Fibroblast of the aortic adventitia (primary cell): ENCODE results near the gene ROPN1. TPM values are rescaled to one million over a fixed set of nuclear protein-coding genes. Genes with fewer than 3 reads are reported as not detected.

Experiments
- DNase-seq: peaks from one replicate; pipeline ENCODE4 v3.0.0-alpha.2; 2010; ENCODE audit warnings: low read depth
- H3K4me3 ChIP-seq: 2 replicates; pipeline ENCODE4 v1.5.1; 2011; ENCODE audit warnings: low read depth, mild to moderate bottlenecking, control low read depth, low read length, moderate library complexity
- total RNA-seq: library from RNA; depleted of rRNA; stranded (reverse); fragments of >200 nt; gene quantifications from 2 replicates; pipeline ENCODE4 v1.2.3, GENCODE V29; 2012; ENCODE audit warnings: low replicate concordance
- TF ChIP-seq, protein P1 (sequence below): IDR thresholded peaks from 2 replicates; pipeline ENCODE4 v1.5.1; 2011; ENCODE audit warnings: mild to moderate bottlenecking, low read length, control low read depth, inconsistent platforms; ENCODE audit not compliant: insufficient read depth

The ROPN1 gene
- total RNA-seq, 1 donor = not detected

DNA sequence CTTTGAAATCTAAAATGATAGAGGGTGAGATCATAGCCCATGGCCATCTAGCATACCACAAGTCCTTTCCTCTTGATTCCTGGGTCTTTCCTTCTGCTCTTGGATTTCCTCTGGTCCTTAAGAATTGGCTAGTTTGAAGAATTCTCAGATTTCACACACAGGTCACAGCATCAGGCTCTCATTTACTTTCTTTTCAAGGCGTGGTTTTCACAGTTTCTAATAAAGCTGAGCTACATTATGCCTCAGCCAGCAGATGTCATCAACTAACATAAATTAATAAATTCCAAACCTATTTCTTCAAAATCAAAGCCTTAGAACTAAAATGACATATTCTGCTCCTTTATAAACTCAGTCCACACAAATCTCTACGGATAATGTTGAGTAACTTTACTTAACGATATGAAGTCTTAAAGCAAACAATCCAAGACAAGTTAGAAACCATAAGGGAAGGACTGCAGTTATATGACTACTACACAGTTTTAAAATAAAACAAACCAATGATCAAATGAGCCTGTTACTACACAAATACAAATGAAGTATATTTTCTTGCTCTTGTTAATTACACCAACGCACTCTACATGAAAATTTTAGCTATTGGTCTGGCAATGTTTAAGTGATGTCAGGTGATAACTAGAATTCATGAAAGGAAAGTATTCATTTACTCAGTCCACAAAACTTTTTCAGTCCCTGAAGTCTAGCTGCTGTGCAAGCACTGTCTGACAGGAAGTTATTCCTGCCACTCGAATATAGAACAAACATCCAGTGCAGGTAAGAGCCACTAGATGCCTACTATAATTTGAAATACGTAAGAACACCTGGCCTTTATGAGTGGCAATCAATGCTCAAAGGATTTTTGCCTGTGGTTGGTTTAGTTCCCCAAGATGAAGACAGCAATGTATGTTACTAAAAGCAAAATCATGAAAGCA is 40.1 kb downstream of the ROPN1 start:
- no peak for DNase-seq
- TF ChIP-seq, protein P1, sequence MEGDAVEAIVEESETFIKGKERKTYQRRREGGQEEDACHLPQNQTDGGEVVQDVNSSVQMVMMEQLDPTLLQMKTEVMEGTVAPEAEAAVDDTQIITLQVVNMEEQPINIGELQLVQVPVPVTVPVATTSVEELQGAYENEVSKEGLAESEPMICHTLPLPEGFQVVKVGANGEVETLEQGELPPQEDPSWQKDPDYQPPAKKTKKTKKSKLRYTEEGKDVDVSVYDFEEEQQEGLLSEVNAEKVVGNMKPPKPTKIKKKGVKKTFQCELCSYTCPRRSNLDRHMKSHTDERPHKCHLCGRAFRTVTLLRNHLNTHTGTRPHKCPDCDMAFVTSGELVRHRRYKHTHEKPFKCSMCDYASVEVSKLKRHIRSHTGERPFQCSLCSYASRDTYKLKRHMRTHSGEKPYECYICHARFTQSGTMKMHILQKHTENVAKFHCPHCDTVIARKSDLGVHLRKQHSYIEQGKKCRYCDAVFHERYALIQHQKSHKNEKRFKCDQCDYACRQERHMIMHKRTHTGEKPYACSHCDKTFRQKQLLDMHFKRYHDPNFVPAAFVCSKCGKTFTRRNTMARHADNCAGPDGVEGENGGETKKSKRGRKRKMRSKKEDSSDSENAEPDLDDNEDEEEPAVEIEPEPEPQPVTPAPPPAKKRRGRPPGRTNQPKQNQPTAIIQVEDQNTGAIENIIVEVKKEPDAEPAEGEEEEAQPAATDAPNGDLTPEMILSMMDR = no peak

DNA sequence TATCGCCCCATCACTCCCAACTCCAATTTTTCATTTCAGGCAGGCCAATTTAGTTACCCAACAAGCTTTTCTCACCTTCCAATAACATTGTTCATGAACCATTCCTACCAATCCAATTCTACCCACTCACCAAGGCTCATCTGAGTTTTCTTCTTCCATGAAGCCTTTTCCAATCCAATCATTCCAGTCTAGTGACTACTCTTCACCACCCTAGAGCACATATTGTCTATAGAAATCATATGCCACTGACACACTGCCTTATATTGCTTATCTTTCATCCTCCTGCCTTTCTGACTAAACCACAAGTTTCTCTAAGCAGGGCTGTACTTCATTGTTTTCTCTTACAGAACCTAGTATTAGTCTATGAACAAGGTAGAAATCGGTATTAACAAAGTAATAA is 42.3 kb downstream of the ROPN1 start:
- DNase-seq = peak; percentile 77
- H3K4me3 ChIP-seq = no peak overlapping the region
- TF ChIP-seq, protein P1 = no peak

More for the DNA sequence above, 40.1 kb downstream of the ROPN1 start:
- H3K4me3 ChIP-seq = no peak overlapping the region

DNA sequence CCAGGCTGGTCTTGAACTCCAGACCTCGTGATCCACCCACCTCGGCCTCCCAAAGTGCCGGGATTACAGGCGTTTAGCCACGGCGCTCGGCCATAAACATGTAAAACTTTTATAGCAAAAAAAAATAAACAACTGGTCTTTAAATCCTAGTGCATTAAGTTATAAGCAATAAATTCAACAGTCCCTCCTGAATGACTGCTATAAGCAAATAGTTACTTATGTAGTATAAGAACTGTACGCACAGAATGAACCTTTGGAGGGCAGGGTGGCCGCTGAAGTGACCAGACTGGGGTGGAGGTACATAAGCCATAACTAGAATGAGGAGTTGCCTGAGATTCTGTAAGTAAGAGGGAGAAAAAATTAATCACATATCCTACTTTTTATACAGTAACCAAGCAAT is 43.5 kb downstream of the ROPN1 start:
- no peak overlapping the region for H3K4me3 ChIP-seq
- no peak for DNase-seq
- TF ChIP-seq, protein P1 = no peak

DNA sequence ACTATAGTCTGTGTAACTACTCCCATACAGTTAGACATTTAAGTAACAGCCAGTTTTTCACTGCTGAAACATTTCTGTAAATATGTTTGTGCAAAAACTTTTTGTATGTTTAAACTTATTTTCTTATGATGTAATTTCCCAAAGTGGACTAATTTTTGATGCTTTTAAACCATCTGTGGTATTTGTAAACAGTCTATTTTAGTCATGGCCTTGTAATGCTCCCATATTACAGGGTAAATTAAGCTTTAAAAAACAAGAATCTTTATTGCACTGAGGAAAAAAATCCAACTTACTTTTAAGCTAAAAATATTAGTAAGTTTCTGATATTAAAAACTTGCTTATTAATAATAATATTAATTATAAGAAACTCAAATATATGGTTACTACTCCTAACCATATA is 44.4 kb downstream of the ROPN1 start:
- TF ChIP-seq, protein P1 = no peak
- no peak for DNase-seq

DNA sequence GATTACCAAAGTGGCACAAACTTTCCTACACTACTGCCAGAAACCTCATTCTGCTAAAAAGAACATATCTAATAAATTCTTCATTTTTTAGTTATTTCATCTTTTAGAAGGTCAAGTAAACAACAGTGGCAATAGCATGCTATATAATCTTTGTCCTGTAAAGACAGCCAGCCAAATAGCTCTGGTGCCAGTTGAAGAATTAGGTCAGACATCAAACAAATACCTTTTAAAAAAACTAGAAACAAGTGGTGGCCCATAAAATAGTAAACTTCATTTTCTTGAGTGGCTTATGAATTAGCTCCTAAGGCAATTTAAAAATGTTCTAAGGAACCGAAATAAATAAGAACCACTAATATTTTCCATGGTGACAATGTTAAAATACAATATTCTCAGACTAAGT is 50.4 kb downstream of the ROPN1 start:
- DNase-seq = no peak
- TF ChIP-seq, protein P1 = no peak
- no peak overlapping the region for H3K4me3 ChIP-seq

More for the DNA sequence above, 44.4 kb downstream of the ROPN1 start:
- H3K4me3 ChIP-seq = no peak overlapping the region

DNA sequence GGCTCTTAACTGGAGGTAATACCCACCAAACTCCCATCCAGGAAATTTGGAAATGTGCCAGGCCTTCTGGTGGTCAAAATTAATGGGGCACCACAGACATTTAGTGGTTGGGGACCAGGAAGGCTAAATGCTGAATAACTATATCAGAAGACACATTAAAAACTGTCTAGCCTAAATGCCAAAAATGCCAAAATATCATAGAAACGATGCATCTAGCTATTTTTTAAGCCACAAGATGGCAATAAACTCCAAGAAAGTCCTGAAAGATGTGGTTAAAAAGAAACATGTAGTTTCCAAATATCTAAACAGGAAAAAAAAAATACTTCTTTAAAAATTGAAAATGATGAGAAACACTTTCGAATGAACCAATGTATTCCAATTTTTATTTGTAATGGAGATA is 50.8 kb downstream of the ROPN1 start:
- TF ChIP-seq, protein P1 = peak; percentile 41
- no peak overlapping the region for H3K4me3 ChIP-seq
- DNase-seq = peak; percentile 46
